NCI-H1105 treated with DMSO at 0.1 percent for 48 hours (cell line): ENCODE measurements around the gene GAS7.
"Not testable (repeated sequence)": the region's sequence is repeated elsewhere in the genome, so short reads cannot be mapped to it uniquely, and the experiment has no call there.

Source experiments
- DNase-seq: peaks from one replicate; lab custom pipeline; 2025; lab: John Stamatoyannopoulos, UW

The GAS7 gene

GRCh38 chr17:9941305-9941704, 257.1 kb downstream of the GAS7 start:
- no peak for DNase-seq

- DNase-seq: no peak
Observed at GRCh38 chr17:9940841-9941240, 257.6 kb downstream of the GAS7 start.

DNA sequence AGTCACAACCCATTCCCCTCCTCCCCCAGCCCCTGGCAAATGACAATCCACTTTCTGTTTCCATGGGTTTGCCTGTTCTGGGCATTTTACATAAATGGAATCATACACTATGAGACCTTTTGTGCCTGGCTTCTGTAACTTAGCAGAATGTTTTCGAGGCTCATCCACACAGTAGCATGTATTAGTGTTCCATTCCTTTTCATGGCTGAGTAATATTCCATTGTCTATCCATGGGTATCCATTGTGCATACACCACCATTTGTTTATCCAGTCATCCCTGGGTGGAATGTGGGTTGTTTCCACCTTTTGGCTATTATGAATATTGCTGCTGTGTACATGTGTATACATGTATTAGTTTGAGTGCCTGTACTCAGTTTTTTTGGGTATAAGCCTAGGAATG, 259.6 kb downstream of the GAS7 start:
- no peak for DNase-seq

GRCh38 chr17:9937901-9938300, 260.5 kb downstream of the GAS7 start:
- DNase-seq: no peak

GRCh38 chr17:9937241-9937761, 261.1 kb downstream of the GAS7 start:
- no peak for DNase-seq

DNA sequence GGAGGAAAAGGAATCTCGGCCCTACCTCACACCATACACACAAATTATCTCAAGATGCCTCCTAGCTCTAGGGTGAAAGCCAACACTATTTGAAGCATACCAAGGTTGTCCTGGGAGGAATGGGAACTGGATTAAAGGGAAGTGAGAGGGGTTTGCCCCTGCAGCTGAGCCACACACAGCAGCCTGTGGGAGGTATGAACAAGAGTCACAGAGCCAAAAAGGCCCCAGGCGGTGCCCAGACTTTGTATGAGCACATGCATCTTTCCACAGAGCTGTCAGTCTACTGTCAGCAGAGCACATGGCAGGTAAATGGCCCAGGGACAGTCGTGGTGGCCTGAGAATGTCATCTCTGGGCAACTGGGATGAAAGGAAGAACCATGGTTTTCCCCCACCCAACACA, 262.3 kb downstream of the GAS7 start:
- DNase-seq: no peak

GRCh38 chr17:9935408-9935807, 263.0 kb downstream of the GAS7 start:
- DNase-seq: no peak

DNA sequence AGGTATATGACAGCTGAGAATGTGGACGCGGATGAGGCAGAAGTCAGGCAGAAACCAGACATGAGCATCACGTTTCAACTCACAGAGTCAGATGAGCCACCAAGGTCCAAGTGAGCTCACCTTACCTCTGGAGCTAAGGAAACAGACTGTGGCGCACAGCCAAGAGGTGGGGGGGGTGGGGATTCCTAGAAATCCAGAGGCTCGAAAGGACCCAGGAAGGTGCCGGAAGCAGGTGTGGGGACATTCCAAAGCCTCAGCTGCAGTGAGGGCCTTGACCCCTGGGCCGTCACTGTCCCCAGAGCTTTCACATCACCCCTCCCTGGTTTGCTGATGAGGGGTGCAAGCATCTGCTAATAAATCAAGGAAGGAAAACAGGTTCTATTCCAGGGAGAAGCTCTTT, 264.1 kb downstream of the GAS7 start:
- no peak for DNase-seq

- DNase-seq: no peak
Observed at GRCh38 chr17:9932491-9932890, 265.9 kb downstream of the GAS7 start.

GRCh38 chr17:9931144-9931741, 267.2 kb downstream of the GAS7 start:
- no peak for DNase-seq

GRCh38 chr17:9929871-9930270, 268.5 kb downstream of the GAS7 start:
- no peak for DNase-seq

- peak; percentile 62 for DNase-seq
Observed at GRCh38 chr17:9928601-9929333, 269.6 kb downstream of the GAS7 start.

DNA sequence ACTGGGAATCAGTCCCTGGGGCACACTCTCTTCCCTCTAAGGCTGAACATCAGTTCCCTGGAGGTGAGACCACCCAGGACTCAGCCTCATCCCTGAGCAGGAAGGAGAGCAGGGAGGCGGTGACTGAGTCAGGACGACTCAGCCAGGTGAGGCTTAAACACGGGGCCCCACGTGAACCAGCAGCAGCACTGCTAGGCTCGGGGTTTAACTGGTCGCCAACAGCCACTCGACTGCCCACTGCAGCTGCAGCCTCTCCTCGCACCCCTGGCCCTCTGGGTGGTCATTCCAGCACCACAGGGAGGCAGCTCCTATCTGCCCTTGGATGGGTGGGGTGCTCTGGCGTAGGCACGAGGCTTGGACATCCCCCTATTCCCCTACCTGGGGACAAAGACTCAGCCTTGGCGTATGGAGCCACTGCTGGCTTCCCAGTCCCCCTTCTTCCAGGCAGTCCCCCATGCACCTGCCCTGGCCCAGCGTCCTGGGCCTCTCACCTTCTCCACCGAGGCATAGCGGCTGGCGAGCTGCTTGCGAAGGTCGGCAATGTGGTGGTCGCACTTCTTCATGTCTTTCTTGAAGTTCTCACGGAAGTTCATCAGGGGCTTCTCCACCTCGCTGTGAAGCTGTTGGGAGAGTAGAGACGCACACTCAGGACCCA, 272.1 kb downstream of the GAS7 start:
- DNase-seq: no peak

DNA sequence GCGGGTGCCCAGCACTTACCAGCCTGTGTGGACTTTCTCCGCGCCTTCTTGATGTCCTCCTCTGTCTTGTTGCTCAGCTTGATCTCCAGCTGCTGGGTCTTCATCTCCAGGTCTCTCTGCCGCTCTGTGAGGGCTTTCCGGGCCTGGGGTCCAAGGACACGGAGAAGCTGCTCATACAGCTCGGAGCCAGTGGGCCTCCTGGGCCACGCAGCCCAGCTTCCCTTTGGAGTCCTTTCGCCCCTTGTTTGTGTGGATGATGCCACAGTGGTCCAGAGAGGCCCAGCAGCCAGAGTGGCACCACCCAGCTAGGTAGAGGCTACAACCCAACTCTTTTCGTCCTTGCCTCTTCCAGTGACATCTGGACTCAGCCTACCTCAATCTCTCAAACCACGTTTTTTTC, 272.9 kb downstream of the GAS7 start:
- DNase-seq: no peak

DNA sequence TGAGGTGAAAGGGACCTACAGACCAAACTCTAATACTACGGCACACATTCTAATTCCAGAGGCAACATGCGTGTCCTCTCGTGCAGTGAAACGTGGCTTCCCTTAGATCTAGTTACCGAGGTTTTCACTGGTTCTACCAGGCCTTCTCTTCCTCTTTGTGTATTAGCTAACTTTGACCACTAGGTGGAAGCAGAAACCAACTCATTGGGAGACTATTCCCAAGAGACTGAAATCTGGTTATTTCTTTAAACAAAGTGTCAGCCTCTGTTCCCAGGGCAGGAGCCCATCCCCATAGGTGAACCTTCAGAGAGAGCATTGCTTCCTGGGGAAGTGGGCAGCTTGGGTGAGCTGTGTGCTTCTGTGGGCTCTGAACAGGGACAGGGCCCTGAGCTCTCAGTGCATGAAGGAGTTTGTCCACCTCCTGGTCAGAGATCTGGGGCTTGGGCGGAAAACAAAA, 273.6 kb downstream of the GAS7 start:
- peak; percentile 69 for DNase-seq

GRCh38 chr17:9922012-9922848, 276.2 kb downstream of the GAS7 start:
- no peak for DNase-seq

GRCh38 chr17:9921216-9921615, 277.2 kb downstream of the GAS7 start:
- DNase-seq: not testable (repeated sequence)

- DNase-seq: no peak
Observed at GRCh38 chr17:9918804-9919352, 279.5 kb downstream of the GAS7 start.

DNA sequence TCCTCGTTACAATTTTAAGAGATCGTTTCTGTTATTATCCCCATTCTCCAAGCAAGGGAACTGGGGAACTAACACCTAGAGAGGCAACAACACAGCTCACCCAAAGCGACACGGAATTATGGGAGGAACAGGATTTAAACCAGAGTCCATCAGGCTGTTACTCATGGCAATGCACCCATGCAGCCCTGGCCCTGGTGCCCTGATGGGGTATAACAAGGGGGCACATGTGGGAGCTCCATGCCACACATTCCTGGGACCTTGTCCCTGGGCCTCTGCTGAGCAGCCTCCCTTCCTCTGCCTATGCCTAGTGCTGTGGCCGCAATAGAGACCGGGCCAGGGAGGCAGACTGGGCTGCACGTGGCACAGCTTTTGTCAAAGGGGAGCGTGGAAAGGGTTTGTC, 280.1 kb downstream of the GAS7 start:
- no peak for DNase-seq

GRCh38 chr17:9917801-9918200, 280.6 kb downstream of the GAS7 start:
- DNase-seq: no peak

DNA sequence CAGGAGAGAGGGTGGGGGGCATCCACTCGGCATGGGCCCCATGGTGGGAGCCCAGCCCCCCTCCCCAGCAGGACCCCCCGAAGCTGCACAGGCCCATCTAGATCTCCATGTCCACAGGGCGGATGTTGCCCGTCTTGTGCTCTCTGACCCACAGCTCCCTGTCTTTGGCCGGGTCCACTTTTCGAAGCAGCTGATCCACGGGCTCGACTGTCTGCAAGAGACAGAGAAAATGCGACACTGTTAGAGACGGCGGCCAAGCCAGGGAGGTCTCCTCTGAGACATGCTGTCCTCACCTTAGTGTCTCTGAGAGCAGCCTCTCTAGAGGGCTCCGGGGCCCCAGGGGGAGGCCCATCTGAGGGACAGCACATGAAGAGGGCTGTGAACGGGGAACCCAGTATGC, 281.3 kb downstream of the GAS7 start:
- no peak for DNase-seq

DNA sequence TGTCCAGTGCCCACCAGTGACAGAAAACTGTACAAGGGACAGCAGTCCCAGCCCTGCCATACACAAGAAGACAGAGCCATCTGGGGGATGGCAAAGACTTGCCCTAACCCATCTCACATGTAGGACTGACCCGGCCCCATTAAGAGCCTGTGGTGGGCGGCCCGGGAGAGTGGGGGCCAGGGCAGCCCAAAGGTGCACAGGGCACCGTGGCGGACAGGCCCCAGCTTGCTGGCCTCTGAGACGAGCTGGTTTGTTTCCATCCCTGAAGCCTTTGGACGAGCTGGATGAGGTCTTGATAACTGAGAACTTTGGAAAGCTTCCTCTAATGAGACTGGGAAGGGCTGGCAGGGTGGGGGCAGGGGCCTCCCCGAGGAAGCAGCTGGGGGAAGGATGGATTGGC, 282.3 kb downstream of the GAS7 start:
- DNase-seq: no peak
